DOHH2 (cell line): Measurements from ENCODE around the gene UMODL1.

Experiments
- EZH2phosphoT487 ChIP-seq: fragments of 200-600 bp; sonication (generic); IDR thresholded peaks from 2 replicates; pipeline ENCODE4 v1.6.1; 2017; ENCODE audit warnings: borderline replicate concordance, mild to moderate bottlenecking, antibody characterized with exemption, low read length, moderate library complexity, mixed read lengths
- TF ChIP-seq, protein P1 (sequence below): fragments of 200-600 bp; sonication (generic); IDR thresholded peaks from one replicate; pipeline ENCODE4 v1.5.1; 2014; ENCODE audit warnings: antibody characterized with exemption, mild to moderate bottlenecking, low read depth, low read length; ENCODE audit not compliant: poor library complexity, severe bottlenecking

DNA sequence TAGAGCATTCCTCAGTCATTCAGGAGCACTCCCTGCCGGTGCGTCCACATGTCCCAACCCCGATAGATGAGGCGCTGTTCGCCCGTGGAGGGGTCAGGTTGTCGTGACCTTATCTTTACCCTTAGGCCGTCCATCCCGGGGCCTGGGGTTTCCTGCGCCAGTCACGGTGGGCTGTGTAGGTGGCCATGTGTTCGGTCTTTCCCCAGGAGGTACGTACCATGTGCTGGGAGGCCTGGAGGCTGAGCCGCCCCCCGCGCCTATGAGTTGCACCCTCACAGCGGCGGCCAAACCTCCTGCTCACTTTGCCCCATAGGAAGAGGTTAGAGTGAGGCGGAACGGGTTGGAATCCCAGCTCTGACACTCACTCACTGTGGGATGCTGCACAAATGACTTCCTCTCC is 35.3 kb downstream of the UMODL1 start:
- TF ChIP-seq, protein P1, sequence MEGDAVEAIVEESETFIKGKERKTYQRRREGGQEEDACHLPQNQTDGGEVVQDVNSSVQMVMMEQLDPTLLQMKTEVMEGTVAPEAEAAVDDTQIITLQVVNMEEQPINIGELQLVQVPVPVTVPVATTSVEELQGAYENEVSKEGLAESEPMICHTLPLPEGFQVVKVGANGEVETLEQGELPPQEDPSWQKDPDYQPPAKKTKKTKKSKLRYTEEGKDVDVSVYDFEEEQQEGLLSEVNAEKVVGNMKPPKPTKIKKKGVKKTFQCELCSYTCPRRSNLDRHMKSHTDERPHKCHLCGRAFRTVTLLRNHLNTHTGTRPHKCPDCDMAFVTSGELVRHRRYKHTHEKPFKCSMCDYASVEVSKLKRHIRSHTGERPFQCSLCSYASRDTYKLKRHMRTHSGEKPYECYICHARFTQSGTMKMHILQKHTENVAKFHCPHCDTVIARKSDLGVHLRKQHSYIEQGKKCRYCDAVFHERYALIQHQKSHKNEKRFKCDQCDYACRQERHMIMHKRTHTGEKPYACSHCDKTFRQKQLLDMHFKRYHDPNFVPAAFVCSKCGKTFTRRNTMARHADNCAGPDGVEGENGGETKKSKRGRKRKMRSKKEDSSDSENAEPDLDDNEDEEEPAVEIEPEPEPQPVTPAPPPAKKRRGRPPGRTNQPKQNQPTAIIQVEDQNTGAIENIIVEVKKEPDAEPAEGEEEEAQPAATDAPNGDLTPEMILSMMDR, result no peak
- no peak for TF ChIP-seq EZH2phosphoT487
